HepG2 (cell line): ENCODE data around the gene ZFR. TPM values are rescaled to one million over a fixed set of nuclear protein-coding genes. Genes with fewer than 3 reads are reported as not detected.

Experiments
- CEBPB ChIP-seq: IDR thresholded peaks from 2 replicates; pipeline ENCODE4 v1.6.1; 2011; ENCODE audit warnings: low read depth, low read length, improper control_type of control experiment, borderline replicate concordance
- ELF1 ChIP-seq: sonication (generic); formaldehyde crosslinking; IDR thresholded peaks from 2 replicates; pipeline ENCODE4 v1.4.0; 2020; ENCODE audit warnings: missing genetic modification reagents
- ETV6 ChIP-seq: sonication (generic); formaldehyde crosslinking; conservative IDR thresholded peaks from 2 replicates; pipeline ENCODE4 v1.4.0; 2020; ENCODE audit warnings: missing genetic modification reagents
- FOSL2 ChIP-seq: sonication (generic); formaldehyde crosslinking; IDR thresholded peaks from 2 replicates; pipeline ENCODE4 v1.4.0; 2020; ENCODE audit warnings: missing genetic modification reagents
- GATAD2A ChIP-seq: IDR thresholded peaks from 2 replicates; pipeline ENCODE4 v1.6.1; 2016
- KAT8 ChIP-seq: IDR thresholded peaks from 2 replicates; pipeline ENCODE4 v1.6.1; 2016; ENCODE audit warnings: missing genetic modification reagents, missing compliant biosample characterization
- KDM5B ChIP-seq: sonication (generic); formaldehyde crosslinking; IDR thresholded peaks from 2 replicates; pipeline ENCODE4 v1.4.0; 2020; ENCODE audit warnings: missing genetic modification reagents, mild to moderate bottlenecking, borderline replicate concordance
- ZKSCAN5 ChIP-seq: sonication (generic); formaldehyde crosslinking; IDR thresholded peaks from 2 replicates; pipeline ENCODE4 v1.5.1; 2020; ENCODE audit warnings: mild to moderate bottlenecking, missing genetic modification reagents
- ZMAT5 ChIP-seq: sonication (generic); formaldehyde crosslinking; IDR thresholded peaks from 2 replicates; pipeline ENCODE4 v1.5.0; 2020; ENCODE audit warnings: mild to moderate bottlenecking, low read depth, missing genetic modification reagents, borderline replicate concordance
- ZNF160 ChIP-seq: sonication (generic); formaldehyde crosslinking; IDR thresholded peaks from 2 replicates; pipeline ENCODE4 v1.8.0; 2022; ENCODE audit warnings: mild to moderate bottlenecking, inconsistent platforms, missing genetic modification reagents
- ZNF317 ChIP-seq: sonication (generic); formaldehyde crosslinking; IDR thresholded peaks from 2 replicates; pipeline ENCODE4 v1.5.0; 2020; ENCODE audit warnings: mild to moderate bottlenecking, missing genetic modification reagents
- ZNF362 ChIP-seq: sonication (generic); formaldehyde crosslinking; IDR thresholded peaks from 2 replicates; pipeline ENCODE4 v1.4.0; 2020; ENCODE audit warnings: missing genetic modification reagents, mild to moderate bottlenecking, borderline replicate concordance
- ZNF609 ChIP-seq: sonication (generic); formaldehyde crosslinking; IDR thresholded peaks from 2 replicates; pipeline ENCODE4 v1.4.0; 2020; ENCODE audit warnings: mild to moderate bottlenecking, missing genetic modification reagents, borderline replicate concordance
- ZNF816 ChIP-seq: sonication (generic); formaldehyde crosslinking; IDR thresholded peaks from 2 replicates; pipeline ENCODE4 v1.8.0; 2022; ENCODE audit warnings: missing genetic modification reagents, mild to moderate bottlenecking, borderline replicate concordance
- polyA plus RNA-seq, 8 experiments: library from polyadenylated mRNA; depleted of rRNA in 3 of 8; stranded (reverse) in 7 of 8; unstranded in 1 of 8; fragments of >200 nt; fragmentation: Illumina TruSeq in 4 of 8; extraction: Trizol in 4 of 8; gene quantifications; 2 replicates each; pipeline versions ENCODE4 v1.2.1 to v1.2.3, GENCODE V29; 2011 to 2016; ENCODE audit warnings: low read depth in 4 of 8, missing spikeins in 1 of 8, mixed read lengths in 1 of 8; ENCODE audit not compliant: insufficient read depth in 1 of 8
- total RNA-seq, 5 experiments: library from RNA; depleted of rRNA; stranded (reverse); fragments of >200 nt; fragmentation: Illumina TruSeq; extraction: Trizol; gene quantifications; 2 replicates each; pipeline ENCODE4 v1.2.3, GENCODE V29; 2016; ENCODE audit warnings: low read depth in 1 of 5
- TF ChIP-seq, protein P1 (sequence below): IDR thresholded peaks from 2 replicates; pipeline ENCODE4 v1.6.1; 2012; ENCODE audit warnings: inconsistent platforms
- TF ChIP-seq, protein P2 (sequence below): sonication (generic); formaldehyde crosslinking; IDR thresholded peaks from 2 replicates; pipeline ENCODE4 v1.8.1; 2022; ENCODE audit warnings: mild to moderate bottlenecking, missing genetic modification reagents
- TF ChIP-seq, protein P3 (sequence below): sonication (generic); formaldehyde crosslinking; IDR thresholded peaks from 2 replicates; pipeline ENCODE4 v1.4.0; 2020; ENCODE audit warnings: missing genetic modification reagents, borderline replicate concordance
- TF ChIP-seq, protein P4 (sequence below): sonication (generic); formaldehyde crosslinking; IDR thresholded peaks from 2 replicates; pipeline ENCODE4 v1.4.0; 2020; ENCODE audit warnings: missing genetic modification reagents, low read depth, mild to moderate bottlenecking, borderline replicate concordance

Gene ZFR
- total and polyA plus RNA-seq, 2 of the 13 experiments (the other 11 are each of a cell fraction or from before 2014, with no cell fraction given): 89.0 to 92.8 TPM

DNA sequence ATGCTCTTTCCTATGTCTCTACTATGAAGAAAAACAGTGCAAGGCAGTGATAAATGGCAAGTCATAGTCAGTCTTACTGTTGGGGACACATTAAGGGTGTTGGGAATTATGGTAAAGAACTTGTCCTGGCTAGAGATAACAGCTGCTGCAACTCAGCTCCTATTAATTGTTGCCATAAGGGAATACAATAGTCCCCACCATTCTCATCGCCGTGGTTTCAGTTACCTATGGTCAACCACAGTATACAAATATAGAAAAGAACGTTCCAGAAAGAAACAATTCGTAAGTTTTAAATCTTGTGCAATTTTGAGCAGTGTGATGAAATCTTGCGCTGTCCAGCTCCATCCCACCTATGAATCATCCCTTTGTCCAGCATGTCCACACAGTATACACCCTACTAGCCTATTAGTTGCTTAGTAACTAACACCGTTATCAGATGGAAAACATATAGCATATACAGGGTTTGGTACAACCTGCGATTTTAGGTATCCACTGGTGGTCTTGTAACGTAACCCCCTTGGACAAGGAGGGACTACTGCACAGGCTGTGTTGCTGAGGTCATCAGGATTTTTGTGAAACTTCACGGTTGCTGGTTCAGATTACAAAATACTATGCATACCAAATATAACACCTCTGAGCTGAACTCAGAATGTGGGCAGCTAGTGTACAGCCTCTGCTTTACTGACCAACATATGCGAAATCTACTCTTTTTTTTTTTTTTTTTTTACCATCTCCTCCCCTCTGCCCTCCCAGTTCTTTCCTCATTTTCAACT lies 53.5 kb downstream of the ZFR start (continued):
- no peak for TF ChIP-seq ZNF160 (CRISPR knock-in tag)
- TF ChIP-seq CEBPB: peak; percentile 99
- TF ChIP-seq KAT8 (CRISPR knock-in tag): no peak
- TF ChIP-seq, protein P1, sequence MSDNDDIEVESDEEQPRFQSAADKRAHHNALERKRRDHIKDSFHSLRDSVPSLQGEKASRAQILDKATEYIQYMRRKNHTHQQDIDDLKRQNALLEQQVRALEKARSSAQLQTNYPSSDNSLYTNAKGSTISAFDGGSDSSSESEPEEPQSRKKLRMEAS: no peak
- TF ChIP-seq KDM5B (CRISPR knock-in tag): no peak
- no peak for TF ChIP-seq ETV6 (CRISPR knock-in tag)
- TF ChIP-seq ZNF609 (CRISPR knock-in tag): no peak
- no peak for TF ChIP-seq ELF1
- TF ChIP-seq, protein P2, sequence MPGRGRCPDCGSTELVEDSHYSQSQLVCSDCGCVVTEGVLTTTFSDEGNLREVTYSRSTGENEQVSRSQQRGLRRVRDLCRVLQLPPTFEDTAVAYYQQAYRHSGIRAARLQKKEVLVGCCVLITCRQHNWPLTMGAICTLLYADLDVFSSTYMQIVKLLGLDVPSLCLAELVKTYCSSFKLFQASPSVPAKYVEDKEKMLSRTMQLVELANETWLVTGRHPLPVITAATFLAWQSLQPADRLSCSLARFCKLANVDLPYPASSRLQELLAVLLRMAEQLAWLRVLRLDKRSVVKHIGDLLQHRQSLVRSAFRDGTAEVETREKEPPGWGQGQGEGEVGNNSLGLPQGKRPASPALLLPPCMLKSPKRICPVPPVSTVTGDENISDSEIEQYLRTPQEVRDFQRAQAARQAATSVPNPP (CRISPR knock-in tag): no peak
- no peak for TF ChIP-seq ZNF362
- TF ChIP-seq, protein P3, sequence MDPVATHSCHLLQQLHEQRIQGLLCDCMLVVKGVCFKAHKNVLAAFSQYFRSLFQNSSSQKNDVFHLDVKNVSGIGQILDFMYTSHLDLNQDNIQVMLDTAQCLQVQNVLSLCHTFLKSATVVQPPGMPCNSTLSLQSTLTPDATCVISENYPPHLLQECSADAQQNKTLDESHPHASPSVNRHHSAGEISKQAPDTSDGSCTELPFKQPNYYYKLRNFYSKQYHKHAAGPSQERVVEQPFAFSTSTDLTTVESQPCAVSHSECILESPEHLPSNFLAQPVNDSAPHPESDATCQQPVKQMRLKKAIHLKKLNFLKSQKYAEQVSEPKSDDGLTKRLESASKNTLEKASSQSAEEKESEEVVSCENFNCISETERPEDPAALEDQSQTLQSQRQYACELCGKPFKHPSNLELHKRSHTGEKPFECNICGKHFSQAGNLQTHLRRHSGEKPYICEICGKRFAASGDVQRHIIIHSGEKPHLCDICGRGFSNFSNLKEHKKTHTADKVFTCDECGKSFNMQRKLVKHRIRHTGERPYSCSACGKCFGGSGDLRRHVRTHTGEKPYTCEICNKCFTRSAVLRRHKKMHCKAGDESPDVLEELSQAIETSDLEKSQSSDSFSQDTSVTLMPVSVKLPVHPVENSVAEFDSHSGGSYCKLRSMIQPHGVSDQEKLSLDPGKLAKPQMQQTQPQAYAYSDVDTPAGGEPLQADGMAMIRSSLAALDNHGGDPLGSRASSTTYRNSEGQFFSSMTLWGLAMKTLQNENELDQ (CRISPR knock-in tag): no peak
- TF ChIP-seq ZMAT5 (CRISPR knock-in tag): no peak
- TF ChIP-seq, protein P4, sequence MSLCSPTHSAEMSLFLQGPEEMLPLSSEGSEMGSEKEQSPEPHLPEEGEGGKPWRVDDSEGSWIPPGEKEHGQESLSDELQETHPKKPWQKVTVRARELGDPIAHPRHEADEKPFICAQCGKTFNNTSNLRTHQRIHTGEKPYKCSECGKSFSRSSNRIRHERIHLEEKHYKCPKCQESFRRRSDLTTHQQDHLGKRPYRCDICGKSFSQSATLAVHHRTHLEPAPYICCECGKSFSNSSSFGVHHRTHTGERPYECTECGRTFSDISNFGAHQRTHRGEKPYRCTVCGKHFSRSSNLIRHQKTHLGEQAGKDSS (CRISPR knock-in tag): no peak
- peak; percentile 78 for TF ChIP-seq GATAD2A (CRISPR knock-in tag)
- TF ChIP-seq ZNF317: peak; percentile 34; the same call in 1 of the 2 replicates
- no peak for TF ChIP-seq ZNF816 (CRISPR knock-in tag)
- TF ChIP-seq FOSL2: peak; percentile 94
- no peak for TF ChIP-seq ZKSCAN5
